Stomach (tissue), 9 donors: Measurements from ENCODE around the gene RUFY3. TPM values are rescaled to one million over a fixed set of nuclear protein-coding genes. Genes with fewer than 3 reads are reported as not detected.
"Not testable (repeated sequence)": the region's sequence is repeated elsewhere in the genome, so short reads cannot be mapped to it uniquely, and the experiment has no call there.

Experiments
- DNase-seq, 2 donors: peaks; one replicate each; pipeline versions ENCODE4 v3.0.0 to v3.0.0-alpha.2; 2013 to 2019
- H3K27ac ChIP-seq, 5 donors: fragments of 200-600 bp in 4 of 5; sonication (generic) in 4 of 5; one replicate each; pipeline ENCODE4 v1.5.1; 2013 to 2019; ENCODE audit warnings: mild to moderate bottlenecking in 1 of 5, moderate library complexity in 1 of 5
- H3K27me3 ChIP-seq, 3 donors: fragments of 200-600 bp; sonication (generic); one replicate each; pipeline ENCODE4 v1.5.1; 2017 to 2019; ENCODE audit warnings: mixed run types in 1 of 3
- H3K36me3 ChIP-seq, 4 donors: fragments of 200-600 bp; sonication (generic); 1 replicate in 3 of 4; 2 replicates in 1 of 4; pipeline ENCODE4 v1.5.1; 2016 to 2019
- H3K4me1 ChIP-seq, 4 donors: fragments of 200-600 bp; sonication (generic); one replicate each; pipeline ENCODE4 v1.5.1; 2016 to 2019
- H3K4me3 ChIP-seq, 4 donors: fragments of 200-600 bp; sonication (generic) in 3 of 4; one replicate each; pipeline ENCODE4 v1.5.1; 2016 to 2019; ENCODE audit warnings: mild to moderate bottlenecking in 1 of 4
- H3K9me3 ChIP-seq, 4 donors: fragments of 200-600 bp; sonication (generic); one replicate each; pipeline ENCODE4 v1.5.1; 2016 to 2019
- EP300 ChIP-seq: sonication (generic); formaldehyde crosslinking; IDR thresholded peaks from one replicate; pipeline ENCODE4 v1.6.1; 2017; ENCODE audit warnings: antibody characterized with exemption
- POLR2A ChIP-seq, 4 donors: fragments of 450-650 bp; IDR thresholded peaks; one replicate each; pipeline ENCODE4 v1.6.1; 2016; ENCODE audit warnings: antibody characterized with exemption in 4 of 4, control low read depth in 2 of 4, mild to moderate bottlenecking in 1 of 4, moderate library complexity in 1 of 4
- POLR2AphosphoS5 ChIP-seq, 3 donors: sonication (generic); formaldehyde crosslinking; IDR thresholded peaks; one replicate each; pipeline ENCODE4 v1.6.1; 2016; ENCODE audit warnings: antibody characterized with exemption in 3 of 3
- WGBS, 5 donors: extraction: QIAGEN DNeasy Blood & Tissue Kit in 3 of 5; methylation state at CpG; one replicate each; pipeline versions ENCODE4 v1.1.5 to v1.1.7; 2013 to 2018; 5-methylcytosine and 5-hydroxymethylcytosine counted together
- intact Hi-C: fragments of 100-400 bp; cut with DNase I; formaldehyde crosslinking; loops from one replicate; pipeline ENCODE4 v1.15.1; 2023; ENCODE audit warnings: low total_unique reads
- polyA plus RNA-seq, 3 donors: library from polyadenylated mRNA; stranded (reverse); fragments of 200-250 nt; gene quantifications; one replicate each; pipeline ENCODE4 v1.2.3, GENCODE V29; 2013
- total RNA-seq, 5 donors: library from RNA; depleted of rRNA; stranded (reverse); fragments of >200 nt; gene quantifications; one replicate each; pipeline versions ENCODE4 v1.1.0 to v1.2.3, GENCODE V29; 2014 to 2016
- TF ChIP-seq, protein P1 (sequence below), 7 experiments: fragments of 450-650 bp in 4 of 7; fragments of 200-600 bp in 3 of 7; sonication (generic) in 3 of 7; IDR thresholded peaks; one replicate each; pipeline ENCODE4 v1.5.1; 2016 to 2019; ENCODE audit warnings: antibody characterized with exemption in 7 of 7, control low read depth in 2 of 7, mild to moderate bottlenecking in 1 of 7
- donor health status: healthy with polysubstance abuse.
- donor health status: Bipolar disorder and iron deficiency.
- donor health status: healthy.

The RUFY3 gene
- total and polyA plus RNA-seq, 8 donors: 13.2 to 120 (median 51.3) TPM

DNA sequence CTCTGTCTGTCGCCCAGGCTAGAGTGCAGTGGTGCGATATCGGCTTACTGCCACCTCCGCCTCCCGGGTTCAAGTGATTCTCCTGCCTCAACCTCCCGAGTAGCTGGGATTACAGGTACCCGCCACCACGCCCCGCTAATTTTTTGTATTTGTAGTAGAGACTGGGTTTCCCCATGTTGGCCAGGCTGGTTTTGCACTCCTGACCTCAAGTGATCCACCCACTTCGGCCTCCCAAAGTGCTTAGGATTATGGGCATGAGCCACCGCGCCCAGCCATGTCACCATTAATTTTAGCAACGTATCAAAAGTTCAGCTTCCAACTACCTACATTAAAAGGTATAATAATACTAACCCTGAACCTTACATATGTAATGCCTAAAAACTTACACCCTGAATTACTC, 34.4 kb upstream of the RUFY3 start:
- no peak for DNase-seq
- H3K4me3 ChIP-seq: peak overlapping the region; percentile 86 to 91 (median 88)
- H3K36me3 ChIP-seq: peaks cover 0 to 18% (median 10%) of the 10 kb centered on the region in 4 donors
- no peaks in the 10 kb centered on the region for H3K27me3 ChIP-seq
- H3K9me3 ChIP-seq: no peaks in the 10 kb centered on the region
- intact Hi-C loops: no loop called here
- no peak for TF ChIP-seq POLR2AphosphoS5 (IDR thresholded peaks at IDR 0.05)
- TF ChIP-seq EP300: no peak
- no peak for TF ChIP-seq POLR2A (IDR thresholded peaks at IDR 0.05)
- TF ChIP-seq, protein P1, sequence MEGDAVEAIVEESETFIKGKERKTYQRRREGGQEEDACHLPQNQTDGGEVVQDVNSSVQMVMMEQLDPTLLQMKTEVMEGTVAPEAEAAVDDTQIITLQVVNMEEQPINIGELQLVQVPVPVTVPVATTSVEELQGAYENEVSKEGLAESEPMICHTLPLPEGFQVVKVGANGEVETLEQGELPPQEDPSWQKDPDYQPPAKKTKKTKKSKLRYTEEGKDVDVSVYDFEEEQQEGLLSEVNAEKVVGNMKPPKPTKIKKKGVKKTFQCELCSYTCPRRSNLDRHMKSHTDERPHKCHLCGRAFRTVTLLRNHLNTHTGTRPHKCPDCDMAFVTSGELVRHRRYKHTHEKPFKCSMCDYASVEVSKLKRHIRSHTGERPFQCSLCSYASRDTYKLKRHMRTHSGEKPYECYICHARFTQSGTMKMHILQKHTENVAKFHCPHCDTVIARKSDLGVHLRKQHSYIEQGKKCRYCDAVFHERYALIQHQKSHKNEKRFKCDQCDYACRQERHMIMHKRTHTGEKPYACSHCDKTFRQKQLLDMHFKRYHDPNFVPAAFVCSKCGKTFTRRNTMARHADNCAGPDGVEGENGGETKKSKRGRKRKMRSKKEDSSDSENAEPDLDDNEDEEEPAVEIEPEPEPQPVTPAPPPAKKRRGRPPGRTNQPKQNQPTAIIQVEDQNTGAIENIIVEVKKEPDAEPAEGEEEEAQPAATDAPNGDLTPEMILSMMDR (IDR thresholded peaks at IDR 0.05): no peak
- H3K4me1 ChIP-seq: peaks cover 30 to 43% (median 36%) of the 10 kb centered on the region in 4 donors
- peak overlapping the region; percentile 85 to 99 (median 95) for H3K27ac ChIP-seq
- 59 to 67% (median 63%) methylated on average over 13 of the region's 13 CpGs for WGBS, 5 donors

DNA sequence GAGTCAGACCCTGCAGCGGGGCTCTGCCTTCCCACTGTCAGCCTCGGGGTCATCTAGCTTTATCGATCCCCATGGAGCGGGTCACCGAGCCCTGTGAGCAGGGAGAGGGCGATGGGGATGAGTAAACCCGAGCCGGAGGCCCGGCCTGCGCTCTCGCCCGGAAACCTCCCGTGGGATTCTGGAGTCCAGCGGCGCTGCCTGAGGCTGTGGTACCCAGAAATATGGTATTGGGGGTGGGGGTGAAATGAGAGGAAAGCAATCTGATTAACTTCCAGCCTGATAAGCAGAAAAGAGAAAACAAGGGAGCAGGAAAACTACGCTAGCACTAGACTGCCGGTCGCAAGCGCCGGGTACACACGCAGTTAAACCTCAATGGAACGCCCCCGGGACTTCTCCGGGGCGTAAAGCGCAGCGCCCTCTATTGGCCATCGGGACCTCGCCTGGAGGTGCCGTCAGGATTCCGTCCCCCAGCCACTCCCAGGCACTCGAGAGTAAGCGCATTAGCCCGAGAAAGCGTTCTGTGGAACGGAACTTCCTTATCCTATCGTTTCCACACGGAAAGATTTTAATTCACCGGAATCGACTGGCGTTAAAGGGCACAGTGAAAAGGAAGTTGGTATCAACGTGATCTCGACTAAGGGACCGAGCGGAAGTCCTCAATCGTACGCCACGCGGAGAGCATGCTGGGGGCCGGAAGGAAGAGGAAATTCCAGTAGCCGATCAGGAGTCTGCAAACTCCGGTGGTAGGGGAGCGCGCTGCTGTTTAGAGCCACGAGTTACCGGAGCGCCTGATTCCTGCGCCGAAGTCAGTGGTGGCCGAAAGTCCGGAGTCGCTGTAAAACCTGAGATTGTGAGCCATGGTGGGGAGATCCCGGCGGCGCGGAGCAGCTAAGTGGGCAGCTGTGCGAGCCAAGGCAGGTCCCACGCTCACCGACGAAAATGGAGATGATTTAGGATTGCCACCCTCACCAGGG, 33.7 kb upstream of the RUFY3 start, which contains the start of gene UTP3:
TSS of gene UTP3 (plus strand) at position 712 of the 974 bp plus-strand sequence. CDS start at position 858, 146 bp downstream.
- no peak for TF ChIP-seq EP300
- TF ChIP-seq POLR2A (IDR thresholded peaks at IDR 0.05): peak in 2 of 4 donors; percentile 8 to 30
- TF ChIP-seq, protein P1 (IDR thresholded peaks at IDR 0.05): peak in 5 of 7 experiments; percentile 91 to 98 (median 93)
- TF ChIP-seq POLR2AphosphoS5 (IDR thresholded peaks at IDR 0.05): peak; percentile 79 to 97 (median 96)
- WGBS, 5 donors: 0 to 1% (median 0%) methylated on average over 45 to 70 of the region's 70 CpGs
- H3K4me1 ChIP-seq: peaks cover 30 to 45% (median 38%) of the 10 kb centered on the region in 4 donors
- intact Hi-C loops: no loop called here
- H3K36me3 ChIP-seq: peaks cover 0 to 19% (median 14%) of the 10 kb centered on the region in 4 donors
- H3K27ac ChIP-seq: peak within 1 kb of the TSS; percentile 85 to 99 (median 95)
- H3K4me3 ChIP-seq: peak within 1 kb of the TSS; percentile 86 to 91 (median 88)
- no peaks in the 10 kb centered on the region for H3K27me3 ChIP-seq
- peak; percentile 95 to 99 for DNase-seq
- no peaks in the 10 kb centered on the region for H3K9me3 ChIP-seq

DNA sequence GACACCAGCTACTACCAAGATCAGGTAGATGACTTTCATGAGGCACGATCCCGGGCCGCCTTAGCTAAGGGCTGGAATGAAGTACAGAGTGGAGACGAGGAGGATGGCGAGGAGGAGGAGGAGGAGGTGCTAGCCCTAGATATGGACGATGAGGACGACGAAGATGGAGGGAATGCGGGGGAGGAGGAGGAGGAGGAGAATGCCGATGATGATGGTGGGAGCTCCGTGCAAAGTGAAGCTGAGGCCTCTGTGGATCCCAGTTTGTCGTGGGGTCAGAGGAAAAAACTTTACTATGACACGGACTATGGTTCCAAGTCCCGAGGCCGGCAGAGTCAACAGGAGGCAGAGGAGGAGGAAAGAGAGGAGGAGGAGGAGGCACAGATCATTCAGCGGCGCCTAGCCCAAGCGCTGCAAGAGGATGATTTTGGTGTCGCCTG, 33.0 kb upstream of the RUFY3 start:
- peak overlapping the region; percentile 85 to 99 (median 95) for H3K27ac ChIP-seq
- peaks cover 0 to 19% (median 14%) of the 10 kb centered on the region in 4 donors for H3K36me3 ChIP-seq
- no peaks in the 10 kb centered on the region for H3K9me3 ChIP-seq
- H3K27me3 ChIP-seq: no peaks in the 10 kb centered on the region
- WGBS, 5 donors: 0 to 3% (median 1%) methylated on average over 19 of the region's 19 CpGs
- peak overlapping the region; percentile 86 to 91 (median 88) for H3K4me3 ChIP-seq
- H3K4me1 ChIP-seq: peaks cover 30 to 45% (median 38%) of the 10 kb centered on the region in 4 donors
- TF ChIP-seq, protein P1 (IDR thresholded peaks at IDR 0.05): no peak
- no peak for TF ChIP-seq EP300
- no peak for TF ChIP-seq POLR2A (IDR thresholded peaks at IDR 0.05)
- TF ChIP-seq POLR2AphosphoS5 (IDR thresholded peaks at IDR 0.05): no peak
- intact Hi-C loops: no loop called here
- no peak for DNase-seq

DNA sequence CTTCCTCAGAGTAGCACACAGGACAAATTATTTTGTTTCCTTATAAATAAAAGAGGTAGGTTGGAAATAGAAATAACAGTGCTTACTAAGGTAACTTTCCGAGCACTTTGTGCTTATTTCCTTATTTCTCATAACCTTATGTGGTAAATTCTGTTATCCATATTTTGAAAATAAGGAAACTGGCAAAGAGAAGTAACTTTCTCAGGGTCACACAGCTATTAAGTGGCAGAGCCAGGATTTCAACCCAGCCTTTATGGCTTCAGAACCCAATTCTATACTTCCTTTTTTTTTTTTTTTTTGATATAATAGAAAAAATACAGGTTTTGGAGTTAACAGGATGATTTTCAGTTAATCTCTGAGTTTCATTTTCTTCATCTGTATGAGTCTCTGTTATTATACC, 30.1 kb upstream of the RUFY3 start:
- TF ChIP-seq, protein P1 (IDR thresholded peaks at IDR 0.05): no peak
- TF ChIP-seq EP300: no peak
- no peak for TF ChIP-seq POLR2AphosphoS5 (IDR thresholded peaks at IDR 0.05)
- TF ChIP-seq POLR2A (IDR thresholded peaks at IDR 0.05): no peak
- peaks cover 30 to 45% (median 38%) of the 10 kb centered on the region in 4 donors for H3K4me1 ChIP-seq
- no peaks in the 10 kb centered on the region for H3K9me3 ChIP-seq
- H3K4me3 ChIP-seq: no peak overlapping the region
- intact Hi-C loops: no loop called here
- H3K27me3 ChIP-seq: no peaks in the 10 kb centered on the region
- no peak overlapping the region for H3K27ac ChIP-seq
- peaks cover 0 to 19% (median 14%) of the 10 kb centered on the region in 4 donors for H3K36me3 ChIP-seq
- DNase-seq: no peak
- 75 to 78% (median 77%) methylated on average over 1 of the region's 1 CpG for WGBS, 5 donors

DNA sequence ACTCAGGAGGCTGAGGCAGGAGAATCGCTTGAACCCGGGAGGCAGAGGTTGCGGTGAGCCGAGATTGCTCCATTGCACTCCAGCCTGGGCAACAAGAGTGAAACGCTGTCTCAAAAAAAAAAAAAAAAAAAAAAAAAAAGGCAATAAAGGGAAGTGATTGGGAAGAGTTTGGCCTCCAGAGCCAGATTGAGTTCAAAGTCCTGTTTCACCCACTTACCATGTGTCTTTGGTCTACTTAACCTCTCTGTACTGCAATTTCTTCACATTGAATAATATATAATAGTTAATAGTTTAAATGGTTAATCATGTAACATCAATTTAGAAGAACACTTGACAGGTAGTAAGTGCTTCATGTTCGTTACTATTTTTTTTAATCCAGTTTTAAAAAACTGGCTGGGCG, 27.1 kb upstream of the RUFY3 start:
- H3K4me1 ChIP-seq: peaks cover 18 to 30% (median 24%) of the 10 kb centered on the region in 4 donors
- H3K4me3 ChIP-seq, intact Hi-C loops, H3K27me3 ChIP-seq, H3K9me3 ChIP-seq, DNase-seq, H3K27ac ChIP-seq: not testable (repeated sequence)
- peaks cover 0 to 19% (median 14%) of the 10 kb centered on the region in 4 donors for H3K36me3 ChIP-seq
- WGBS, 5 donors: 81 to 97% (median 95%) methylated on average over 7 of the region's 7 CpGs

DNA sequence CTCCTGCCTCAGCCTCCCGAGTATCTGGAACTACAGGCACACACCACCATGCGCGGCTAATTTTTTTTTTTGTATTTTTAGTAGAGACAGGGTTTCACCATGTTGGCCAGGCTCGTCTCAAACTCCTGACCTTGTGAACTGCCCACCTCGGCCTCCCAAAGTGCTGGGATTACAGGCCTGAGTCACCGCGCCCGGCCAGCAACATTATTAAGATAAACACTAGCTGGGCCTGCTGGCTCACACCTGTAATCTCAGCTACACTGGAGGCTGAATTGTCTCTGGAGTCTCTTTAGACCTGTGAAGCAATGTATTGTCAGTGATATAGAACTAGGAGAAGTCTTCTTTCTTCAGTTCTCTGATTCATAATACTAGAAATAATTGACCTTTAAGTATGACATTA, 23.3 kb upstream of the RUFY3 start:
- H3K27me3 ChIP-seq, H3K4me3 ChIP-seq, H3K9me3 ChIP-seq, H3K4me1 ChIP-seq, H3K36me3 ChIP-seq, H3K27ac ChIP-seq, DNase-seq, intact Hi-C loops: not testable (repeated sequence)
- 61 to 86% (median 68%) methylated on average over 8 of the region's 8 CpGs for WGBS, 5 donors
